ENCODE results near the gene CDKL5.

- TF ChIP-seq CTCF (IDR thresholded peaks at IDR 0.05) (no peak), EP300 (IDR thresholded peaks at IDR 0.05) (no peak), POLR2AphosphoS5 (IDR thresholded peaks at IDR 0.05) (no peak), POLR2A (IDR thresholded peaks at IDR 0.05) (no peak)
Observed at GRCh38 chrX:18573556-18573955, 148.1 kb downstream of the CDKL5 start.
